Panc1 (cell line): ENCODE measurements around the gene C1QTNF4. TPM values are rescaled to one million over a fixed set of nuclear protein-coding genes. Genes with fewer than 3 reads are reported as not detected.
A peak's percentile ranks its signal among the peaks of the same experiment; 100 is the strongest.

Experiments
- ATAC-seq: fragments of 200-7000 bp; cut with Tn5 transposase; 2 replicates; pipeline ENCODE4 v1.9.1; 2020; ENCODE audit warnings: mild to moderate bottlenecking, moderate library complexity
- BruUV-seq: library from RNA; stranded (reverse); fragments of 400-500 nt; replicated peaks from 2 replicates; lab custom pipeline; 2021; lab: Mats Ljungman, UMichigan
- CTCF ChIA-PET: fragments of 300-600 bp; sonication (Branson Sonifier 250); formaldehyde crosslinking; loops from one replicate; lab custom pipeline; 2022; ENCODE audit warnings: antibody characterized with exemption; lab: Charles Lee
- POLR2A ChIA-PET: fragments of 300-600 bp; sonication (Branson Sonifier 250); formaldehyde crosslinking; loops from one replicate; lab custom pipeline; 2022; ENCODE audit warnings: antibody characterized with exemption; lab: Charles Lee
- DNase-seq: peaks from one replicate; pipeline ENCODE4 v3.0.0-alpha.2; 2010; ENCODE audit warnings: low read depth, low spot score
- H3K27ac ChIP-seq: 2 replicates; pipeline ENCODE4 v1.5.1; 2011; ENCODE audit warnings: mild to moderate bottlenecking, low read length, inconsistent platforms
- H3K27me3 ChIP-seq: fragments of 200-500 bp; sonication (Bioruptor generic); 2 replicates; pipeline ENCODE4 v1.6.0; 2014; ENCODE audit warnings: low read length, inconsistent platforms; ENCODE audit not compliant: control insufficient read depth, insufficient read depth
- H3K36me3 ChIP-seq: fragments of 200-500 bp; sonication (Bioruptor generic); 2 replicates; pipeline ENCODE4 v1.5.1; 2014; ENCODE audit warnings: inconsistent platforms, mild to moderate bottlenecking, low read length, moderate library complexity; ENCODE audit not compliant: control insufficient read depth, insufficient read depth
- H3K4me1 ChIP-seq: 2 replicates; pipeline ENCODE4 v1.5.1; 2011; ENCODE audit warnings: inconsistent platforms, mild to moderate bottlenecking, low read length, moderate library complexity; ENCODE audit not compliant: control insufficient read depth, insufficient read depth
- H3K4me3 ChIP-seq, 2 experiments: 2 replicates each; pipeline ENCODE4 v1.5.1; 2011 to 2012; ENCODE audit warnings: low read depth in 2 of 2, low read length in 2 of 2, mild to moderate bottlenecking in 2 of 2, inconsistent platforms in 1 of 2, moderate library complexity in 1 of 2
- H3K9me3 ChIP-seq: fragments of 200-500 bp; sonication (Bioruptor generic); 2 replicates; pipeline ENCODE4 v1.5.1; 2014; ENCODE audit warnings: low read depth, mild to moderate bottlenecking, inconsistent platforms, low read length, moderate library complexity; ENCODE audit not compliant: control insufficient read depth, insufficient read depth
- POLR2AphosphoS5 ChIP-seq: IDR thresholded peaks from 2 replicates; pipeline ENCODE4 v1.6.1; 2012; ENCODE audit warnings: mild to moderate bottlenecking, low read depth, low read length, moderate library complexity
- SIN3A ChIP-seq: IDR thresholded peaks from 2 replicates; pipeline ENCODE4 v1.6.1; 2012; ENCODE audit warnings: low read depth, mild to moderate bottlenecking, low read length, moderate library complexity, borderline replicate concordance; ENCODE audit not compliant: insufficient read depth
- TCF7L2 ChIP-seq: IDR thresholded peaks from 2 replicates; pipeline ENCODE4 v1.6.1; 2011; ENCODE audit warnings: mild to moderate bottlenecking, low read depth, low read length, inconsistent platforms
- in situ Hi-C: cut with HindIII; loops from 2 replicates; pipeline ENCODE4 v1.10.0; 2016; ENCODE audit warnings: low sequenced_read_pairs, low pct_unique_long_range_greater_than_20kb
- intact Hi-C: fragments of 100-400 bp; cut with micrococcal nuclease; formaldehyde crosslinking; loops from one replicate; pipeline ENCODE4 v1.10.0; 2022; ENCODE audit not compliant: unreplicated experiment
- total RNA-seq: library from RNA; stranded (reverse); gene quantifications from one replicate; pipeline ENCODE4 v1.2.1, GENCODE V29; 2021; ENCODE audit not compliant: unreplicated experiment
- TF ChIP-seq, protein P1 (sequence below), 2 experiments: IDR thresholded peaks; 2 replicates each; pipeline ENCODE4 v1.6.1; 2011 to 2012; ENCODE audit warnings: low read depth in 2 of 2, control low read depth in 1 of 2, low read length in 1 of 2, mild to moderate bottlenecking in 1 of 2, moderate library complexity in 1 of 2; ENCODE audit not compliant: insufficient read depth in 1 of 2
- TF ChIP-seq, protein P2 (sequence below): fragments of 450-650 bp; IDR thresholded peaks from 2 replicates; pipeline ENCODE4 v1.5.1; 2017; ENCODE audit warnings: mild to moderate bottlenecking

Gene C1QTNF4
- total RNA-seq, 1 experiment from 2014 or later = not detected

DNA sequence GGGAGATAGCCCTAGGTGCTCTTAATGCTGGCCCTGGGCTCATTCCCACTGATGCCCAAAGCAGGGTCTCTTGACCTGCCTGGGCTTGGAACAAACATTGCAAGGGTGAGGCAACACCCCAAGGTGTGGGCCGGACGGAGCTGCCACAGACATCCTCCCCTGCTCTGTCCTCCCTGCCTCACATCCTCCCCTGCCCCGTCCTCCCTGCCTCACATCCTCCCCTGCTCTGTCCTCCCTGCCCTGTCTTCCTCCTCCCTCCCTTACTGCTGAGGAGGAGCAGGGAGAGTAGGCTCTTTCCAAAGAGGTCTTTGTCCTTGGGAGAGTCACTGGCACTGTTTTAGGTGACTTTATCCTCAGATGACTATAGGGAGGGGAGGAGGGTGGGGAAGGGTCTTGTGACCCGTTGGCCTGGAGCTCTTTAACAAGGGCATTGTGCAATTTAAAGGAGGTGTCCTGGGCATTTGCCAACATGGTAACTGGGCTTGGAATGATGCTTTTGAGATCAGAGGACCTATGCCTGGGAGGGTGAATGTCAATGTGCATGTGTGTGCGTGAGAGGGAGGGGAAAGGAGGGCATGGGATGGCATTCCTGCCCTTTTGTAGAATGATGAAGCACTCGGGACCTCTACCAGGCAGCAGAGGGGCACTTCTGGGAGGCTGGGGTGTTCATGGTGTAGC lies 7.0 kb downstream of the C1QTNF4 start:
- Histone ChIP-seq H3K4me3 (no peak overlapping the region), H3K4me1 (peaks cover 4% of the 10 kb centered on the region), H3K9me3 (no peaks in the 10 kb centered on the region), H3K36me3 (no peaks in the 10 kb centered on the region; the same call in 1 of the 2 replicates), H3K27me3 (no peaks in the 10 kb centered on the region), H3K27ac (no peak overlapping the region)
- TF ChIP-seq SIN3A (no peak), TCF7L2 (no peak), POLR2AphosphoS5 (no peak)
- TF ChIP-seq, protein P1, sequence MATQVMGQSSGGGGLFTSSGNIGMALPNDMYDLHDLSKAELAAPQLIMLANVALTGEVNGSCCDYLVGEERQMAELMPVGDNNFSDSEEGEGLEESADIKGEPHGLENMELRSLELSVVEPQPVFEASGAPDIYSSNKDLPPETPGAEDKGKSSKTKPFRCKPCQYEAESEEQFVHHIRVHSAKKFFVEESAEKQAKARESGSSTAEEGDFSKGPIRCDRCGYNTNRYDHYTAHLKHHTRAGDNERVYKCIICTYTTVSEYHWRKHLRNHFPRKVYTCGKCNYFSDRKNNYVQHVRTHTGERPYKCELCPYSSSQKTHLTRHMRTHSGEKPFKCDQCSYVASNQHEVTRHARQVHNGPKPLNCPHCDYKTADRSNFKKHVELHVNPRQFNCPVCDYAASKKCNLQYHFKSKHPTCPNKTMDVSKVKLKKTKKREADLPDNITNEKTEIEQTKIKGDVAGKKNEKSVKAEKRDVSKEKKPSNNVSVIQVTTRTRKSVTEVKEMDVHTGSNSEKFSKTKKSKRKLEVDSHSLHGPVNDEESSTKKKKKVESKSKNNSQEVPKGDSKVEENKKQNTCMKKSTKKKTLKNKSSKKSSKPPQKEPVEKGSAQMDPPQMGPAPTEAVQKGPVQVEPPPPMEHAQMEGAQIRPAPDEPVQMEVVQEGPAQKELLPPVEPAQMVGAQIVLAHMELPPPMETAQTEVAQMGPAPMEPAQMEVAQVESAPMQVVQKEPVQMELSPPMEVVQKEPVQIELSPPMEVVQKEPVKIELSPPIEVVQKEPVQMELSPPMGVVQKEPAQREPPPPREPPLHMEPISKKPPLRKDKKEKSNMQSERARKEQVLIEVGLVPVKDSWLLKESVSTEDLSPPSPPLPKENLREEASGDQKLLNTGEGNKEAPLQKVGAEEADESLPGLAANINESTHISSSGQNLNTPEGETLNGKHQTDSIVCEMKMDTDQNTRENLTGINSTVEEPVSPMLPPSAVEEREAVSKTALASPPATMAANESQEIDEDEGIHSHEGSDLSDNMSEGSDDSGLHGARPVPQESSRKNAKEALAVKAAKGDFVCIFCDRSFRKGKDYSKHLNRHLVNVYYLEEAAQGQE (IDR thresholded peaks at IDR 0.05; ENCODE audit: insufficient read depth in 1 of 2, low read depth in 2 of 2, low read length in 1 of 2) = no peak
- TF ChIP-seq, protein P2, sequence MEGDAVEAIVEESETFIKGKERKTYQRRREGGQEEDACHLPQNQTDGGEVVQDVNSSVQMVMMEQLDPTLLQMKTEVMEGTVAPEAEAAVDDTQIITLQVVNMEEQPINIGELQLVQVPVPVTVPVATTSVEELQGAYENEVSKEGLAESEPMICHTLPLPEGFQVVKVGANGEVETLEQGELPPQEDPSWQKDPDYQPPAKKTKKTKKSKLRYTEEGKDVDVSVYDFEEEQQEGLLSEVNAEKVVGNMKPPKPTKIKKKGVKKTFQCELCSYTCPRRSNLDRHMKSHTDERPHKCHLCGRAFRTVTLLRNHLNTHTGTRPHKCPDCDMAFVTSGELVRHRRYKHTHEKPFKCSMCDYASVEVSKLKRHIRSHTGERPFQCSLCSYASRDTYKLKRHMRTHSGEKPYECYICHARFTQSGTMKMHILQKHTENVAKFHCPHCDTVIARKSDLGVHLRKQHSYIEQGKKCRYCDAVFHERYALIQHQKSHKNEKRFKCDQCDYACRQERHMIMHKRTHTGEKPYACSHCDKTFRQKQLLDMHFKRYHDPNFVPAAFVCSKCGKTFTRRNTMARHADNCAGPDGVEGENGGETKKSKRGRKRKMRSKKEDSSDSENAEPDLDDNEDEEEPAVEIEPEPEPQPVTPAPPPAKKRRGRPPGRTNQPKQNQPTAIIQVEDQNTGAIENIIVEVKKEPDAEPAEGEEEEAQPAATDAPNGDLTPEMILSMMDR = no peak
- ChIA-PET POLR2A (no interaction called here), CTCF (interaction anchor here (0.6 kb wide), 1 partner anchor 15 kb away, joined by 4 read pairs; no protein-coding TSS in a partner anchor)
- intact Hi-C loops (no loop called here), in situ Hi-C loops (no loop called here)
- DNase-seq (no peak), ATAC-seq (peak; percentile 37; the same call in 1 of the 2 replicates)
- no TSS peak for BruUV-seq

DNA sequence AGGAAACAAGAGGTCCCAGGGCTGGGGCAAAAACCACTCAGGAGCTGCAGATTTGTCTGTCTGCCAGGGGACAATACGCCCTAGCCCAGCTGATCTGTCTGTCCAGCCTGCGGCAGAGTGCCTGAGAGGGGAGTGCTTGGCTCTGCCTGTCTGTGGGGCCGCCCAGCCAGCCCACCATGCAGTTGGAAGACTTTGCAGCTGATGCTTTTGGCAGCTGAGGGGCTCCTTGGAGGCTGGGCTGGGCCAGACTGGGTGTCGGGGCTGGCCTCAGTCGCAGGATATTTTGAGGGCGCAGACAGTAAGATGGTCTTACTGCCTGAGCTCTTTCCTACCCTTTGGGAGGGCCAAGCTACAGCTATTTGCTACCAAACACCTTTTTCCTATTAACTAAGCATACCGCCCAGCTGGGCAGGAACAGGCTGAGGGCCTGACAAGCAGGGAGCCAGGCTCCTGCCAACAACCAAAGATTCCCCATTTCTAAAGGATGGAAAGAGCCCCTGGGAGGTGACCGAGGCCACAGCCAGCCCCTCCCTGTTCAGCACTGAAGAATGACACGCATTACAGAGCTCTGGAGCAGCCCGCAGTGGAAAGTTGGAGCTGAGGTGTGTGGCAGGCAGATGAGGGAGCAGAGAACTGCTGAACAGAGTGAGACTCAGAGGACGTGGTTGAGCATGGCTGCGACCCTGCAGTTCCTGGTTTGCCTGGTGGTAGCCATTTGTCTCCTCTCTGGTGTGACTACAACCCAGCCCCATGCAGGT lies 7.9 kb downstream of the C1QTNF4 start, which contains the start of gene FAM180B:
FAM180B (plus strand) TSS at position 581 of the 758 bp plus-strand sequence; CDS start at position 672, 91 bp downstream.
- DNase-seq (no peak), ATAC-seq (peak; percentile 24; the same call in 1 of the 2 replicates)
- no peaks in the 10 kb centered on the region for H3K27me3 ChIP-seq
- TF ChIP-seq TCF7L2 (no peak), POLR2AphosphoS5 (no peak), SIN3A (no peak)
- TF ChIP-seq, protein P2 = no peak
- TF ChIP-seq, protein P1 (IDR thresholded peaks at IDR 0.05; ENCODE audit: insufficient read depth in 1 of 2, low read depth in 2 of 2, low read length in 1 of 2) = no peak
- H3K4me3 ChIP-seq = no peak within 1 kb of the TSS
- ChIA-PET CTCF (no interaction called here), POLR2A (no interaction called here)
- BruUV-seq = no TSS peak
- peaks cover 9% of the 10 kb centered on the region for H3K36me3 ChIP-seq
- H3K9me3 ChIP-seq = no peaks in the 10 kb centered on the region
- intact Hi-C loops (no loop called here), in situ Hi-C loops (no loop called here)
- no peak within 1 kb of the TSS for H3K27ac ChIP-seq
- H3K4me1 ChIP-seq = no peaks in the 10 kb centered on the region
